GM23338 (cell line): Measurements from ENCODE around the gene UBASH3B. TPM values are rescaled to one million over a fixed set of nuclear protein-coding genes. Genes with fewer than 3 reads are reported as not detected.
A peak's percentile ranks its signal among the peaks of the same experiment; 100 is the strongest.

Source experiments
- ATAC-seq: fragments of 200-7000 bp; cut with Tn5 transposase; 3 replicates; pipeline ENCODE4 v1.9.1; 2020
- DNase-seq: peaks from one replicate; pipeline ENCODE4 v3.0.0-alpha.2; 2015; ENCODE audit warnings: low spot score
- H2AFZ ChIP-seq: fragments of 200-600 bp; sonication (generic); 2 replicates; pipeline ENCODE4 v1.8.0; 2016; ENCODE audit warnings: antibody characterized with exemption, mild to moderate bottlenecking, moderate library complexity
- H3F3A ChIP-seq: fragments of 200-600 bp; sonication (generic); replicated peaks from 2 replicates; pipeline ENCODE4 v1.8.0; 2017; ENCODE audit warnings: antibody characterized with exemption, mixed run types, low read depth
- H3K27ac ChIP-seq: fragments of 200-600 bp; sonication (generic); 2 replicates; pipeline ENCODE4 v1.6.1; 2016; ENCODE audit warnings: low read depth
- H3K27me3 ChIP-seq: fragments of 200-600 bp; sonication (generic); 2 replicates; pipeline ENCODE4 v1.8.0; 2016; ENCODE audit warnings: mild to moderate bottlenecking, mixed run types, moderate library complexity; ENCODE audit not compliant: insufficient read depth
- H3K36me3 ChIP-seq: fragments of 200-600 bp; sonication (generic); 2 replicates; pipeline ENCODE4 v1.8.0; 2016; ENCODE audit warnings: mild to moderate bottlenecking; ENCODE audit not compliant: insufficient read depth
- H3K4me1 ChIP-seq: fragments of 200-600 bp; sonication (generic); 2 replicates; pipeline ENCODE4 v1.8.0; 2016; ENCODE audit warnings: mild to moderate bottlenecking, moderate library complexity; ENCODE audit not compliant: insufficient read depth
- H3K4me2 ChIP-seq: fragments of 200-600 bp; sonication (generic); 2 replicates; pipeline ENCODE4 v1.7.1; 2017; ENCODE audit warnings: mixed run types
- H3K4me3 ChIP-seq: fragments of 200-600 bp; sonication (generic); 2 replicates; pipeline ENCODE4 v1.6.1; 2016; ENCODE audit warnings: mixed run types
- H3K79me2 ChIP-seq: fragments of 200-600 bp; sonication (generic); replicated peaks from 2 replicates; pipeline ENCODE4 v1.8.0; 2017; ENCODE audit warnings: mild to moderate bottlenecking; ENCODE audit not compliant: insufficient read depth
- H3K9me2 ChIP-seq: fragments of 200-600 bp; sonication (generic); 2 replicates; pipeline ENCODE4 v1.8.0; 2017; ENCODE audit not compliant: insufficient read depth
- H4K20me1 ChIP-seq: fragments of 200-600 bp; sonication (generic); replicated peaks from 2 replicates; pipeline ENCODE4 v1.8.0; 2017; ENCODE audit warnings: mild to moderate bottlenecking; ENCODE audit not compliant: insufficient read depth
- H3K27ac Mint-ChIP-seq: 2 replicates; pipeline ENCODE4 v1.8.0; 2020; ENCODE audit warnings: inconsistent platforms, mild to moderate bottlenecking, moderate library complexity, mixed read lengths
- H3K27me3 Mint-ChIP-seq: 3 replicates; pipeline ENCODE4 v1.8.0; 2022; ENCODE audit warnings: low read depth, mild to moderate bottlenecking, moderate library complexity, mixed read lengths, inconsistent platforms; ENCODE audit not compliant: insufficient read depth, poor library complexity
- H3K36me3 Mint-ChIP-seq: 3 replicates; pipeline ENCODE4 v1.8.0; 2021; ENCODE audit warnings: low read depth, mild to moderate bottlenecking, inconsistent platforms, moderate library complexity, mixed read lengths
- H3K4me1 Mint-ChIP-seq: 3 replicates; pipeline ENCODE4 v1.8.0; 2020; ENCODE audit warnings: mild to moderate bottlenecking, inconsistent platforms, mixed read lengths
- H3K4me3 Mint-ChIP-seq: 3 replicates; pipeline ENCODE4 v1.8.0; 2021; ENCODE audit warnings: moderate library complexity, mild to moderate bottlenecking, inconsistent platforms, mixed read lengths
- H3K9me3 Mint-ChIP-seq: 3 replicates; pipeline ENCODE4 v1.8.0; 2020; ENCODE audit warnings: moderate library complexity, mild to moderate bottlenecking, inconsistent platforms, mixed read lengths
- CREB1 ChIP-seq: fragments of 250-450 bp; sonication (Bioruptor Pico); IDR thresholded peaks from 2 replicates; pipeline ENCODE4 v1.5.0; 2020; ENCODE audit warnings: low read depth, mild to moderate bottlenecking, moderate library complexity
- EZH2 ChIP-seq: fragments of 200-600 bp; sonication (generic); IDR thresholded peaks from one replicate; pipeline ENCODE4 v1.8.0; 2017; ENCODE audit warnings: antibody characterized with exemption, mild to moderate bottlenecking, low read depth; ENCODE audit not compliant: unreplicated experiment
- polyA plus RNA-seq: library from polyadenylated mRNA; unstranded; fragments of >200 nt; fragmentation: Nextera tagmentation; extraction: Ambion mirVana; gene quantifications from 2 replicates; pipeline ENCODE4 v1.2.1, GENCODE V29; 2016
- total RNA-seq: library from RNA; depleted of rRNA; stranded (reverse); fragments of >200 nt; shearing (Covaris generic); gene quantifications from 2 replicates; pipeline ENCODE4 v1.2.3, GENCODE V29; 2014
- TF ChIP-seq, protein P1 (sequence below): fragments of 250-450 bp; sonication (Bioruptor Pico); IDR thresholded peaks from 2 replicates; pipeline ENCODE4 v1.5.0; 2020; ENCODE audit warnings: mild to moderate bottlenecking, moderate library complexity
- TF ChIP-seq, protein P2 (sequence below), 2 experiments: fragments of 200-600 bp in 1 of 2; sonication (generic) in 1 of 2; conservative IDR thresholded peaks; 2 replicates each; pipeline versions ENCODE4 v1.5.1 to v1.6.1; 2016 to 2017; ENCODE audit warnings: antibody characterized with exemption in 2 of 2, low read depth in 2 of 2, mild to moderate bottlenecking in 2 of 2, moderate library complexity in 1 of 2

Gene UBASH3B
- total and polyA plus RNA-seq, 2 experiments from 2014 or later, result 2.1 to 12.0 TPM

DNA sequence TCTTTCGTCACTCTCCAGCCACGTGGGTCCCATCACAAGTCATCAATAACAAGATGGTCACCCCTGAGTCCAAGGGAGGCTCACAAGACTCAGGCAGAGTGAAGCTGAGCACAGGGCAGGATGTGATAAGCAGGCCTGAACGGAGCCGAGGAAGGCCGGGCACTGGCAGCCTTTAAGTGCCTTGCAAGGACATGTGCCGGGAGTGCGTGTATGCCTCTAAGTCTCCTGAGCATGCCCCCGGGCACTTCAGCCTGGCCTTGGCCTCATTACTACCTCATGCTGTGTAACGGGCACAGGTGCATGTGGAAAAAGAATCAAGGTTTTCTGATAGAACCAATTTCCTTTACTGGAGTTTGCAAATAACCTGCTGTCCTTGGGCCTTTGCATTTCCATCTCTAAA lies 55.8 kb downstream of the UBASH3B start:
- no peaks in the 10 kb centered on the region for H3K27me3 ChIP-seq
- no peak for ATAC-seq
- no peaks in the 10 kb centered on the region for H3K9me3 Mint-ChIP-seq
- H3K4me2 ChIP-seq, result no peak overlapping the region
- H3K4me1 Mint-ChIP-seq, result peaks cover 6% of the 10 kb centered on the region; the same call in 2 of the 3 replicates
- no peak for DNase-seq
- no peak overlapping the region for H3K4me3 Mint-ChIP-seq
- no peaks in the 10 kb centered on the region for H3K36me3 ChIP-seq
- no peak overlapping the region for H3K4me3 ChIP-seq
- no peaks in the 10 kb centered on the region for H3K79me2 ChIP-seq
- no peaks in the 10 kb centered on the region for H3F3A ChIP-seq
- no peaks in the 10 kb centered on the region for H3K4me1 ChIP-seq
- no peaks in the 10 kb centered on the region for H3K27me3 Mint-ChIP-seq
- H3K9me2 ChIP-seq, result no peaks in the 10 kb centered on the region
- TF ChIP-seq EZH2, result no peak
- TF ChIP-seq, protein P1, sequence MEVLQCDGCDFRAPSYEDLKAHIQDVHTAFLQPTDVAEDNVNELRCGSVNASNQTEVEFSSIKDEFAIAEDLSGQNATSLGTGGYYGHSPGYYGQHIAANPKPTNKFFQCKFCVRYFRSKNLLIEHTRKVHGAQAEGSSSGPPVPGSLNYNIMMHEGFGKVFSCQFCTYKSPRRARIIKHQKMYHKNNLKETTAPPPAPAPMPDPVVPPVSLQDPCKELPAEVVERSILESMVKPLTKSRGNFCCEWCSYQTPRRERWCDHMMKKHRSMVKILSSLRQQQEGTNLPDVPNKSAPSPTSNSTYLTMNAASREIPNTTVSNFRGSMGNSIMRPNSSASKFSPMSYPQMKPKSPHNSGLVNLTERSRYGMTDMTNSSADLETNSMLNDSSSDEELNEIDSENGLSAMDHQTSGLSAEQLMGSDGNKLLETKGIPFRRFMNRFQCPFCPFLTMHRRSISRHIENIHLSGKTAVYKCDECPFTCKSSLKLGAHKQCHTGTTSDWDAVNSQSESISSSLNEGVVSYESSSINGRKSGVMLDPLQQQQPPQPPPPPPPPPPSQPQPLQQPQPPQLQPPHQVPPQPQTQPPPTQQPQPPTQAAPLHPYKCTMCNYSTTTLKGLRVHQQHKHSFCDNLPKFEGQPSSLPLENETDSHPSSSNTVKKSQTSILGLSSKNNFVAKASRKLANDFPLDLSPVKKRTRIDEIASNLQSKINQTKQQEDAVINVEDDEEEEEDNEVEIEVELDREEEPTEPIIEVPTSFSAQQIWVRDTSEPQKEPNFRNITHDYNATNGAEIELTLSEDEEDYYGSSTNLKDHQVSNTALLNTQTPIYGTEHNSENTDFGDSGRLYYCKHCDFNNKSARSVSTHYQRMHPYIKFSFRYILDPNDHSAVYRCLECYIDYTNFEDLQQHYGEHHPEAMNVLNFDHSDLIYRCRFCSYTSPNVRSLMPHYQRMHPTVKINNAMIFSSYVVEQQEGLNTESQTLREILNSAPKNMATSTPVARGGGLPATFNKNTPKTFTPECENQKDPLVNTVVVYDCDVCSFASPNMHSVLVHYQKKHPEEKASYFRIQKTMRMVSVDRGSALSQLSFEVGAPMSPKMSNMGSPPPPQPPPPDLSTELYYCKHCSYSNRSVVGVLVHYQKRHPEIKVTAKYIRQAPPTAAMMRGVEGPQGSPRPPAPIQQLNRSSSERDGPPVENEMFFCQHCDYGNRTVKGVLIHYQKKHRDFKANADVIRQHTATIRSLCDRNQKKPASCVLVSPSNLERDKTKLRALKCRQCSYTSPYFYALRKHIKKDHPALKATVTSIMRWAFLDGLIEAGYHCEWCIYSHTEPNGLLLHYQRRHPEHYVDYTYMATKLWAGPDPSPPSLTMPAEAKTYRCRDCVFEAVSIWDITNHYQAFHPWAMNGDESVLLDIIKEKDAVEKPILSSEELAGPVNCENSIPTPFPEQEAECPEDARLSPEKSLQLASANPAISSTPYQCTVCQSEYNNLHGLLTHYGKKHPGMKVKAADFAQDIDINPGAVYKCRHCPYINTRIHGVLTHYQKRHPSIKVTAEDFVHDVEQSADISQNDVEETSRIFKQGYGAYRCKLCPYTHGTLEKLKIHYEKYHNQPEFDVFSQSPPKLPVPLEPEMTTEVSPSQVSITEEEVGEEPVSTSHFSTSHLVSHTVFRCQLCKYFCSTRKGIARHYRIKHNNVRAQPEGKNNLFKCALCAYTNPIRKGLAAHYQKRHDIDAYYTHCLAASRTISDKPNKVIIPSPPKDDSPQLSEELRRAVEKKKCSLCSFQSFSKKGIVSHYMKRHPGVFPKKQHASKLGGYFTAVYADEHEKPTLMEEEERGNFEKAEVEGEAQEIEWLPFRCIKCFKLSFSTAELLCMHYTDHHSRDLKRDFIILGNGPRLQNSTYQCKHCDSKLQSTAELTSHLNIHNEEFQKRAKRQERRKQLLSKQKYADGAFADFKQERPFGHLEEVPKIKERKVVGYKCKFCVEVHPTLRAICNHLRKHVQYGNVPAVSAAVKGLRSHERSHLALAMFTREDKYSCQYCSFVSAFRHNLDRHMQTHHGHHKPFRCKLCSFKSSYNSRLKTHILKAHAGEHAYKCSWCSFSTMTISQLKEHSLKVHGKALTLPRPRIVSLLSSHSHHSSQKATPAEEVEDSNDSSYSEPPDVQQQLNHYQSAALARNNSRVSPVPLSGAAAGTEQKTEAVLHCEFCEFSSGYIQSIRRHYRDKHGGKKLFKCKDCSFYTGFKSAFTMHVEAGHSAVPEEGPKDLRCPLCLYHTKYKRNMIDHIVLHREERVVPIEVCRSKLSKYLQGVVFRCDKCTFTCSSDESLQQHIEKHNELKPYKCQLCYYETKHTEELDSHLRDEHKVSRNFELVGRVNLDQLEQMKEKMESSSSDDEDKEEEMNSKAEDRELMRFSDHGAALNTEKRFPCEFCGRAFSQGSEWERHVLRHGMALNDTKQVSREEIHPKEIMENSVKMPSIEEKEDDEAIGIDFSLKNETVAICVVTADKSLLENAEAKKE (CRISPR knock-in tag), result no peak
- TF ChIP-seq, protein P2, sequence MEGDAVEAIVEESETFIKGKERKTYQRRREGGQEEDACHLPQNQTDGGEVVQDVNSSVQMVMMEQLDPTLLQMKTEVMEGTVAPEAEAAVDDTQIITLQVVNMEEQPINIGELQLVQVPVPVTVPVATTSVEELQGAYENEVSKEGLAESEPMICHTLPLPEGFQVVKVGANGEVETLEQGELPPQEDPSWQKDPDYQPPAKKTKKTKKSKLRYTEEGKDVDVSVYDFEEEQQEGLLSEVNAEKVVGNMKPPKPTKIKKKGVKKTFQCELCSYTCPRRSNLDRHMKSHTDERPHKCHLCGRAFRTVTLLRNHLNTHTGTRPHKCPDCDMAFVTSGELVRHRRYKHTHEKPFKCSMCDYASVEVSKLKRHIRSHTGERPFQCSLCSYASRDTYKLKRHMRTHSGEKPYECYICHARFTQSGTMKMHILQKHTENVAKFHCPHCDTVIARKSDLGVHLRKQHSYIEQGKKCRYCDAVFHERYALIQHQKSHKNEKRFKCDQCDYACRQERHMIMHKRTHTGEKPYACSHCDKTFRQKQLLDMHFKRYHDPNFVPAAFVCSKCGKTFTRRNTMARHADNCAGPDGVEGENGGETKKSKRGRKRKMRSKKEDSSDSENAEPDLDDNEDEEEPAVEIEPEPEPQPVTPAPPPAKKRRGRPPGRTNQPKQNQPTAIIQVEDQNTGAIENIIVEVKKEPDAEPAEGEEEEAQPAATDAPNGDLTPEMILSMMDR (conservative IDR thresholded peaks at IDR 0.05; ENCODE audit: low read depth in 2 of 2), result no peak
- no peak overlapping the region for H3K27ac Mint-ChIP-seq
- no peak overlapping the region for H3K27ac ChIP-seq
- no peaks in the 10 kb centered on the region for H4K20me1 ChIP-seq
- no peak overlapping the region for H2AFZ ChIP-seq
- no peaks in the 10 kb centered on the region for H3K36me3 Mint-ChIP-seq

DNA sequence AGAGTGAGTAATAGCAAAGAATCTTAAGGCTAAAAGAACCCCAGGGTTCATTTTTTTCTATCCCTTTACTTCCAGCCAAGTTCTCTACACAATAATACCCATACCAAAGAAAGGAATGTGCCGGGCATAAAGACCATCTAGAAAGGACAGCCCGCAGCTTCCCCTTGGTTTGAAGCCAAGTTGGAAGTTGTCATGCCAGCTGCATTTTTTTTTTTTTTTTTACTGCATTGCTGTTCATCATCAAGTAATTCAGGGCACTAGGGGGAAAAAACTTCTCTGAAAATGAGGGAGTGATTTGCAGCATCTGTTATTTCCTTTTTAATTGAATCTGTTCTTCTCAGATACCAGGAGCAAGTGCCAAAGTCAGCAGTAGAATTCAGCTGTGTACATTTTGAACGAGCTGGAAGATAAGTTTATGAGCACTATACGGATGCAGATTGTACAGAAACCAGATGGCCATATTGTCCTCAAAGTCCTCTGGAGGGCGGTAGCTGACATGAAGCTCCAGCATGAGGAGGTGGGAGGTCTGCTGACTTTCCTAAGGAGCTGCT lies 56.4 kb downstream of the UBASH3B start:
- TF ChIP-seq CREB1, result no peak
- TF ChIP-seq, protein P2 (conservative IDR thresholded peaks at IDR 0.05; ENCODE audit: low read depth in 2 of 2), result peak; percentile 9 to 57; a peak in 2 of 4 replicates
- Mint-ChIP-seq H3K4me1 (peaks cover 6% of the 10 kb centered on the region; the same call in 2 of the 3 replicates), H3K27ac (no peak overlapping the region), H3K4me3 (no peak overlapping the region), H3K27me3 (no peaks in the 10 kb centered on the region), H3K36me3 (no peaks in the 10 kb centered on the region), H3K9me3 (no peaks in the 10 kb centered on the region)
- Histone ChIP-seq H3K27ac (no peak overlapping the region), H3F3A (no peaks in the 10 kb centered on the region), H3K4me2 (no peak overlapping the region), H3K9me2 (no peaks in the 10 kb centered on the region), H3K4me1 (no peaks in the 10 kb centered on the region), H3K36me3 (no peaks in the 10 kb centered on the region), H3K27me3 (no peaks in the 10 kb centered on the region), H4K20me1 (no peaks in the 10 kb centered on the region), H3K79me2 (no peaks in the 10 kb centered on the region), H2AFZ (no peak overlapping the region), H3K4me3 (no peak overlapping the region)
- DNase-seq (no peak), ATAC-seq (no peak)
